Measurements from ENCODE around the gene FANK1.

GRCh38 chr10:126052171-126052570 is 155.8 kb downstream of the FANK1 start:
- TF ChIP-seq CTCF (conservative IDR thresholded peaks at IDR 0.05; ENCODE audit: low read depth, low read length), result no peak
- TF ChIP-seq EZH2 (IDR thresholded peaks at IDR 0.05; ENCODE audit: borderline replicate concordance, low read depth, low read length, poor library complexity, severe bottlenecking), result no peak
